Left ventricle myocardium superior (tissue), 1 donor: Measurements from ENCODE around the gene FAM221B. TPM values are rescaled to one million over a fixed set of nuclear protein-coding genes. Genes with fewer than 3 reads are reported as not detected.

Source experiments
- ATAC-seq: fragments of 200-7000 bp; cut with Tn5 transposase; one replicate; pipeline ENCODE4 v1.9.1; 2020; ENCODE audit warnings: mild to moderate bottlenecking, moderate library complexity
- DNase-seq: peaks from one replicate; pipeline ENCODE4 v3.0.0-alpha.2; 2020
- intact Hi-C: fragments of 100-400 bp; cut with micrococcal nuclease; formaldehyde crosslinking; loops from one replicate; pipeline ENCODE4 v1.11.0; 2022
- total RNA-seq: library from RNA; stranded (reverse); fragmentation: NEBNext Ultra II Directional; extraction: Animal tissue kit (Norgen Biotek cat#: 25700); gene quantifications from one replicate; pipeline ENCODE4 v1.2.1, GENCODE V29; 2021
- donor health status: DM: no; HTN: yes; CAD: no; lungs with severe emphysema.

Gene FAM221B
- total RNA-seq, 1 donor from 2014 or later, result not detected

- no peak for ATAC-seq
- no peak for DNase-seq
- intact Hi-C loops, result no loop called here
These were observed 24.6 kb upstream of the FAM221B start for GRCh38 chr9:35852876-35853865.

DNA sequence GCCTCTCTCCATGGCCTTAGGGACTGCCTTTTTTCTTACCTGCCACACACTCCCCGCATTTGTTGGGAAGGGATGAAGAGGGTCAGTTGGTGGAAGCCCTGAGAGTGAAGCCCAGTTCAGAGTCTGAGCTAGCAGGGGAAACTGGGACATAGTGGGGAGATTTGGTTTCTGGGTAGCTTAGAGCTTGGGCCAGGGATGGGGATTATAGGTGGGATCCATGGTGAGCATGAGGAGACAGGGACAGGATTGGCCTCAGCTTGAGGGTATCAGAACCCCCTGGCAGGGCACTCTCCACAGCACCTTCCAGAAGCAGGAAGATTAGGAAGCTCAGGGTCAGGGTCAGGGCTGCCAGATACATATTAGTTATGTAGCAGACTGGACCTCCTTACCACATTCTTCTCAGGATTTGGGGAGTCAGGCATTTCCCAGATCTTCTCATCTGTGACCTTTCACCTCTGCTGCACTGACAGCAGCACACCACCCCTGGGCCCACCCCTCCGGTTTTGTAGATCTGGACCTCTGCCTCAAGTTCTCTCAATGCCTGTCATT, 23.8 kb upstream of the FAM221B start:
- DNase-seq, result no peak
- intact Hi-C loops, result no loop called here
- ATAC-seq, result no peak

- no peak for DNase-seq
- intact Hi-C loops, result no loop called here
- ATAC-seq, result peak; percentile 81
These were observed 19.4 kb upstream of the FAM221B start for GRCh38 chr9:35847792-35848572.

GRCh38 chr9:35845824-35846771, 17.6 kb upstream of the FAM221B start:
- ATAC-seq (no peak), DNase-seq (peak; percentile 35)
- intact Hi-C loops, result no loop called here

GRCh38 chr9:35844628-35845270, 16.2 kb upstream of the FAM221B start:
- intact Hi-C loops, result no loop called here
- ATAC-seq, result peak; percentile 71
- no peak for DNase-seq

DNA sequence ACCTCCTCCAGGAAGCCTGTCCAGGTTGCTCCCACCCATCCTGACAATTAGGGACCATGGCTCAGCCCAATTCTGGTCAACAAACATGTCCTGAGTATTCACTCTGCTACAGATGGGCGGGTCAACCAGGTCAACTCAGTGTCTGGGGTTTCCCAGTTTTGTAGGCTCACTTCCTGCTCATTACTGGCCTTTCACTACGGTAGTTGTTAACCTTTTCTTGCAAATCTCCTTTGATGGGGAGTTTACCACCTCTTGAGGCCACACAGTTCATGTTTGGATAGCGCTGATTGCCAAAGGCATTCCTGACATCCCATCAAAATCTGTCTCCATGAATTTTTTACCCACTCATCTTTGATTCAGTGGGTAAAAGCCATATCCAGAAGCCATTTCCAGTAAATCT, 14.3 kb upstream of the FAM221B start:
- DNase-seq, result no peak
- intact Hi-C loops, result no loop called here
- ATAC-seq, result no peak

- no peak for DNase-seq
- ATAC-seq, result no peak
- intact Hi-C loops, result no loop called here
These were observed 13.7 kb upstream of the FAM221B start for GRCh38 chr9:35842020-35842745.

GRCh38 chr9:35841645-35841900, 13.0 kb upstream of the FAM221B start:
- intact Hi-C loops, result no loop called here
- ATAC-seq, result no peak
- DNase-seq, result no peak

DNA sequence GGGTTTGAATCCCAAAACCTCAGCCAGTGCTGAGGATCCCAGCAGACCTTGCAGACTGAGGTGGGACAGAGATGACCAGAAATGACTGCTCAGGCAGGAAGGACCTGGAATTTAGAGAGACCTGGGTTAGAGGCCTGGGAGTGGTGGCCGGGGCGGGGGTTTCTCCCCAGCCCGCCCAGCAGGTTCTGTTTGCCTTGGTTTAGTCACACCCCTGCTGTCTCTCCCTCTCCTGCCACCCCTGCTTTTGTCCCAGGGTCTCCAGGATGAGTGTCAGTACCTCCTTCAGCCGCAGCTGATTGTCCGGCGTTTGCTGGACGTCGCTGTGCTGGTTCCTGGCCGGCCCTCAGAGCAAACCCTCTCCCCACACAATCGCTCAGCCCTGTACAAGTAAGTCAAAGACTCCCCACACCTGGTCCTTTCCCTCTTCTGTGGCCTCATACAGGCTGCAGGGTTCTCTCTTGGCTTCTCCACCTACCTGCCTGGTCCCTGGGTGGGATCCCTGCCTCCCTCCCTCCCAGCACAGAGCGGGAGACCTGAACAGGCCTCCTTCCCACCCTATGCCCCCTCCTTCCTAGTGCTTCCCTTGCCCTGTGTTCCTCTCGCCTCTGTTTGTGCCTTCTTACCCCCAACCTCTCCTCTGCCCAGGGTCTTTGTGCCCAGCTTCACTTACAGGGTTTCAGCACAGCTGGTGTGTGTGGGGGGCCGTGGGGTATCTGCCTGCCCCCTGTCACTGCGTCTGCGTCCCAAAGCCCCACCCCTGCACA, 12.5 kb upstream of the FAM221B start:
- intact Hi-C loops, result no loop called here
- DNase-seq, result no peak
- ATAC-seq, result no peak

DNA sequence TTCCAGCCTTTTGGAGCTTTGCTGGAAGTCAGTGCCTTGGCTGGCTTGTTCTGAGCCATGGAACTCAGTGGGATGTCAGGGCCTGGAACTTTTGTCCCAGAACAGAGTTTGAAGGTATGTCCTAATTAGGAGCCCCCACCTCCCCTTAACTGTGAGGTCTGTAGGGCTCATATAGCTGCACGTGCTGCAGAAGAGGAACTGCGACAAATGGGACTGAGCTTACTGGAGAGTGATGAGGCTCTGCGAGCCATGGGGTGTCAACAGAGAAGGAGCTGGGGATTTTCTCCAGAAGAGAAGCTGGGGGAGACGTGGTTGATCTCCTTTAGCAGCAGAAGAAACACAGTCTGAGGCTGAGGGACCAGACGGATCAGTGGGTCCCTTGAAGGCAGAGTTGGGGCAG, 11.4 kb upstream of the FAM221B start:
- no peak for ATAC-seq
- no peak for DNase-seq
- intact Hi-C loops, result no loop called here

GRCh38 chr9:35836595-35836994, 8.1 kb upstream of the FAM221B start:
- intact Hi-C loops, result no loop called here
- ATAC-seq, result no peak
- no peak for DNase-seq

GRCh38 chr9:35835766-35836165, 7.2 kb upstream of the FAM221B start:
- ATAC-seq (no peak), DNase-seq (no peak)
- intact Hi-C loops, result no loop called here

DNA sequence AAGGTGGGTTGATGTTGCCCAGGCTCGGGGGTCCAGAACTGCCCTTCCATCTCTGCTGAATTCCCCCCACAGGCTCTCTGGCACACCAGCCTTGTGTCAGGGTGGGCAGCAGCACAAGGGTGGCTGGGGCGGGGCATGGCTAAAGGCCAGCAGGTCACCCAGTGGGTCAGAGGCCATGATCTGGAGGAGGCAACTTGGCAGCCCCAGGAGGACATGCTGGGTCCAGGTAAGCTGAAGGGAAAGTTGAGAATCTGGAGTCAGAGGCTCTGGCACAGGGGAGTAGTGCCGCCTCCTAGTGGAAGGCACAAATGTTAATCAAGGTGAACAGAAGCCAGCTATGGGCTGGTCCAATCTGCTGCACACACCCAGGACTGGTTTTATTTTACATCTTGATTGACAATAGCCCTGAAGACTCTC, 6.7 kb upstream of the FAM221B start:
- intact Hi-C loops, result no loop called here
- DNase-seq, result no peak
- no peak for ATAC-seq

DNA sequence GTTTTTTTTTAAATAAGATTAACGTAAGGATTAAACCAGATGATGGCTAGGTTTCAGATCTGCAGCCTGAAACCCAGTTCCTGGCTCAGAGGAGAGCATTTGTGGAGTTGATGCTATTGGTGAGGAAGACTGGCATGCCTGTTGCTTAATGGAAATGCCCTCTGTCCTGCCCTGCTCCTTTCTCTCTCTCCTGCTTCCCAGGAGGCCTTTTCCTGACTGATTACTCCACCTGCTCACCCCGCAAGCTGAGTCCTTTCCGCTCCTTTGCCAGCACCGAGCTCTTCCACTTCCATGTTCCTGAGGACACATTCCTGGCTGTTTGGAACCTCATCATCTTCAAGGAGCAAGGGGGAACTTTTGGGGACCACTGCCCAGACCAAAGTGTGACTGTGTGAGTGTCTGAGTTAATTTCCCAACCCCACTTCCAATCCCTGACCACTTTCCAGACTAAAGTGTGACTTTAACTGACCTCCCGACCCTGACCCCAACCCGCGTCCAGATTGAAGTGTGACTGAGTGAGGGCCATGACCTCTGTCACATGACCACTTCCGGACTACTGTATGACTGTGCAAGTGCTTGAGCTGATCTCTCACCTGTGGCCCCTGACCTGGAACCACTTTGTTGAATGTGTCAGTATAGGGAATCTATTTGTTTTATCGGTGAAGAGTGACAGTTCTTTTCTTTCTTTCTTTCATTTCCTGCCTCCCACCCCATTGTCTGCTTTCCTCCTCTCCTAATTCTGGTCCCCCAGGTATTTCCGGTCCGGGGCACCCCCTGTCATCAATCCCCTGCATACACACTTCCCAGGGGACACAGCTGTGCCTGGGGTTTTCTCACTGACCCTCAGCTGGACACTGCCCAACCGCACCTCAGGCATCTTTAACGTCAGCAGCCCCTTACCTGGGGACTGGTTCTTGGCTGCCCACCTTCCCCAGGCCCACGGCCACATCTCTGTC, 6.0 kb upstream of the FAM221B start:
- no peak for DNase-seq
- no peak for ATAC-seq
- intact Hi-C loops, result no loop called here

DNA sequence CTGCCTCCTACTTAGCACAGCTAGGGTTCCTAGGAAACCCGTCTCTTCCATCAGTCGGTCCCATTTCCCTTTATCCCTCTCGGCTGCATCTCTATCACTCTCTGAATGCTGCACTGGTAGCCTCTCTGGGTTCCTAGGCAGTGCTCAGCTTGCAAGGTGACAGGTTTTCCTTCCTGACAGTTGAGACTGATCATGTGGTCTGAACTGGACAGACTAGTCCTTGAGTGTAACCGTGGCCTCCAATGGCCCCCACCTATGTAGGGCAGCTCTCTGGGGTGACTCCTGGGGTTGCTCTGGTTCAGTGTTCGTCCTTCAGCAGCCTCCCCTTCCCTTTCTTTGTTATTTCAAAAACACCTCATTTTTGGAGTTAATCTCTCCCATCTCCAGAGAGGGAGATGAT, 4.3 kb upstream of the FAM221B start:
- no peak for DNase-seq
- ATAC-seq, result peak; percentile 8
- intact Hi-C loops, result no loop called here

DNA sequence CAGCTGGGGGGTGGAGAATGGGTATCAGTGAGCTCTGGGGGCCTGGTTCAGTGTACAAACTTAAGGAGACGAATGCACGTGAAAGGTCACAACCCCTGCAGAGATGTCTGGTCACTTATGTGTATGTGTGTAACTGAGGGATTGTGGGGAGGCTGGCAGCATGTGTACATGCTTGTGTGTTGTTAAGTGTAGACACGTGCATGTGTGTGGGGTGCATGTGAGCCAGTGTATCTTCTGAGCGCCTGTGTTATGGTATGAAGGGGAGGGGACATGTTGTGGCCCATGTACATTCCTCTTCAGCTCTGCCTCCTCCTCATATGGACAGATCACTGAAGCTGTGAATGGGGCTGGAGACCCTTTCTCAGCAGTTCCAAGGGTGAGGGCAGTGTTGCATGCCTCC, 2.5 kb upstream of the FAM221B start:
- no peak for ATAC-seq
- intact Hi-C loops, result no loop called here
- no peak for DNase-seq
